Measurements from ENCODE around the gene TBC1D8. TPM values are rescaled to one million over a fixed set of nuclear protein-coding genes. Genes with fewer than 3 reads are reported as not detected.
A peak's percentile ranks its signal among the peaks of the same experiment; 100 is the strongest.

The TBC1D8 gene
- total and polyA plus RNA-seq, 2 of the 13 experiments (the other 11 are each of a cell fraction or from before 2014, with no cell fraction given), result 45.1 to 95.4 TPM

DNA sequence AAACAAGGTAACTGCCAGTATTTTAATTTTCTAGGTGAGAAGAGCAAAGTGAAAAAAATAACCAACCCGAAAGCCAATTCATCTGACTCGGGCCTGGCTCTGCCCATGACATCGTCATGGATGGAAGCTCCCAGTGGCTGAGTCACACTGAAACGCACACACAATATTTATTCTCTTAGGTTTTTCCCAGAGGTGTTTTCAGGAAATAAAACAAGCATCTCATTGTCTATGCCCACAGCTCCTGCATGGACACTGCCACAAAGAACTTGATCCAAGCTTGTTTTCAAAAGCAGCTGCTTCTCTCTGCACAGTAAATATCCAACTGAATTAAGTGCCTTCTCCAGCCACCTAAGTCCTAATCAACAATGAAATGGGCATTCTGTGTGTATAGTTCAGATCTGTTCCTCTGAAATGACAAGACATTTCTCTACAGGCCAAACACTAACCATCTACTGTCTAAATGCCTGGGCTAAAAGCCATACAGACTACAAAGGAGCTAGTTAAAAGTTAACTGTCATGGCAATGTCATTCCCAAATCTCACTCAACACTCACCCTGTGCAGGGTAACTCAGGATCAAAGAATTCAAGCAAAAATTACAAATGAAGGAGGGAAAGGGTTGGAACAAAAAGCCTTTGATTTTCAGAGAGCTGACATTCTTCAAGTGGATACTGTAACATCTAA, 86.2 kb downstream of the TBC1D8 start (continued):
- no peak for TF ChIP-seq ZNF121 (CRISPR knock-in tag; IDR thresholded peaks at IDR 0.05)
- no peak for TF ChIP-seq MAFG (CRISPR knock-in tag; IDR thresholded peaks at IDR 0.05)
- no peak for TF ChIP-seq ZNF883 (CRISPR knock-in tag; IDR thresholded peaks at IDR 0.05; ENCODE audit: not compliant biosample characterization)
- TF ChIP-seq YEATS4 (CRISPR knock-in tag; IDR thresholded peaks at IDR 0.05; ENCODE audit: borderline replicate concordance), result no peak
- no peak for TF ChIP-seq ZNF343 (CRISPR knock-in tag; IDR thresholded peaks at IDR 0.05)
- TF ChIP-seq, protein P1, sequence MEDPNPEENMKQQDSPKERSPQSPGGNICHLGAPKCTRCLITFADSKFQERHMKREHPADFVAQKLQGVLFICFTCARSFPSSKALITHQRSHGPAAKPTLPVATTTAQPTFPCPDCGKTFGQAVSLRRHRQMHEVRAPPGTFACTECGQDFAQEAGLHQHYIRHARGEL (CRISPR knock-in tag; IDR thresholded peaks at IDR 0.05), result no peak
- TF ChIP-seq HDAC1 (CRISPR knock-in tag; IDR thresholded peaks at IDR 0.05), result peak; percentile 65
- TF ChIP-seq ZFX (CRISPR knock-in tag; IDR thresholded peaks at IDR 0.05; ENCODE audit: low read depth), result peak; percentile 61
- peak; percentile 93; the same call in 1 of the 2 replicates for TF ChIP-seq ZNF556 (CRISPR knock-in tag; IDR thresholded peaks at IDR 0.05; ENCODE audit: borderline replicate concordance)
- no peak for TF ChIP-seq MXI1 (IDR thresholded peaks at IDR 0.05; ENCODE audit: borderline replicate concordance, low read depth, low read length)
- TF ChIP-seq, protein P2, sequence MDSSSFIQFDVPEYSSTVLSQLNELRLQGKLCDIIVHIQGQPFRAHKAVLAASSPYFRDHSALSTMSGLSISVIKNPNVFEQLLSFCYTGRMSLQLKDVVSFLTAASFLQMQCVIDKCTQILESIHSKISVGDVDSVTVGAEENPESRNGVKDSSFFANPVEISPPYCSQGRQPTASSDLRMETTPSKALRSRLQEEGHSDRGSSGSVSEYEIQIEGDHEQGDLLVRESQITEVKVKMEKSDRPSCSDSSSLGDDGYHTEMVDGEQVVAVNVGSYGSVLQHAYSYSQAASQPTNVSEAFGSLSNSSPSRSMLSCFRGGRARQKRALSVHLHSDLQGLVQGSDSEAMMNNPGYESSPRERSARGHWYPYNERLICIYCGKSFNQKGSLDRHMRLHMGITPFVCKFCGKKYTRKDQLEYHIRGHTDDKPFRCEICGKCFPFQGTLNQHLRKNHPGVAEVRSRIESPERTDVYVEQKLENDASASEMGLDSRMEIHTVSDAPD (CRISPR knock-in tag; IDR thresholded peaks at IDR 0.05), result peak; percentile 83; the same call in 1 of the 2 replicates
- TF ChIP-seq HOXA7 (CRISPR knock-in tag; IDR thresholded peaks at IDR 0.05), result no peak
- TF ChIP-seq, protein P3, sequence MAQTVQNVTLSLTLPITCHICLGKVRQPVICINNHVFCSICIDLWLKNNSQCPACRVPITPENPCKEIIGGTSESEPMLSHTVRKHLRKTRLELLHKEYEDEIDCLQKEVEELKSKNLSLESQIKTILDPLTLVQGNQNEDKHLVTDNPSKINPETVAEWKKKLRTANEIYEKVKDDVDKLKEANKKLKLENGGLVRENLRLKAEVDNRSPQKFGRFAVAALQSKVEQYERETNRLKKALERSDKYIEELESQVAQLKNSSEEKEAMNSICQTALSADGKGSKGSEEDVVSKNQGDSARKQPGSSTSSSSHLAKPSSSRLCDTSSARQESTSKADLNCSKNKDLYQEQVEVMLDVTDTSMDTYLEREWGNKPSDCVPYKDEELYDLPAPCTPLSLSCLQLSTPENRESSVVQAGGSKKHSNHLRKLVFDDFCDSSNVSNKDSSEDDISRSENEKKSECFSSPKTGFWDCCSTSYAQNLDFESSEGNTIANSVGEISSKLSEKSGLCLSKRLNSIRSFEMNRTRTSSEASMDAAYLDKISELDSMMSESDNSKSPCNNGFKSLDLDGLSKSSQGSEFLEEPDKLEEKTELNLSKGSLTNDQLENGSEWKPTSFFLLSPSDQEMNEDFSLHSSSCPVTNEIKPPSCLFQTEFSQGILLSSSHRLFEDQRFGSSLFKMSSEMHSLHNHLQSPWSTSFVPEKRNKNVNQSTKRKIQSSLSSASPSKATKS (CRISPR knock-in tag; IDR thresholded peaks at IDR 0.05), result no peak
- 0 out of 2 replicates have a peak, but pooled peaks have one; percentile 79 for TF ChIP-seq NR2F2 (IDR thresholded peaks at IDR 0.05; ENCODE audit: borderline replicate concordance, low read depth)
- TF ChIP-seq, protein P4, sequence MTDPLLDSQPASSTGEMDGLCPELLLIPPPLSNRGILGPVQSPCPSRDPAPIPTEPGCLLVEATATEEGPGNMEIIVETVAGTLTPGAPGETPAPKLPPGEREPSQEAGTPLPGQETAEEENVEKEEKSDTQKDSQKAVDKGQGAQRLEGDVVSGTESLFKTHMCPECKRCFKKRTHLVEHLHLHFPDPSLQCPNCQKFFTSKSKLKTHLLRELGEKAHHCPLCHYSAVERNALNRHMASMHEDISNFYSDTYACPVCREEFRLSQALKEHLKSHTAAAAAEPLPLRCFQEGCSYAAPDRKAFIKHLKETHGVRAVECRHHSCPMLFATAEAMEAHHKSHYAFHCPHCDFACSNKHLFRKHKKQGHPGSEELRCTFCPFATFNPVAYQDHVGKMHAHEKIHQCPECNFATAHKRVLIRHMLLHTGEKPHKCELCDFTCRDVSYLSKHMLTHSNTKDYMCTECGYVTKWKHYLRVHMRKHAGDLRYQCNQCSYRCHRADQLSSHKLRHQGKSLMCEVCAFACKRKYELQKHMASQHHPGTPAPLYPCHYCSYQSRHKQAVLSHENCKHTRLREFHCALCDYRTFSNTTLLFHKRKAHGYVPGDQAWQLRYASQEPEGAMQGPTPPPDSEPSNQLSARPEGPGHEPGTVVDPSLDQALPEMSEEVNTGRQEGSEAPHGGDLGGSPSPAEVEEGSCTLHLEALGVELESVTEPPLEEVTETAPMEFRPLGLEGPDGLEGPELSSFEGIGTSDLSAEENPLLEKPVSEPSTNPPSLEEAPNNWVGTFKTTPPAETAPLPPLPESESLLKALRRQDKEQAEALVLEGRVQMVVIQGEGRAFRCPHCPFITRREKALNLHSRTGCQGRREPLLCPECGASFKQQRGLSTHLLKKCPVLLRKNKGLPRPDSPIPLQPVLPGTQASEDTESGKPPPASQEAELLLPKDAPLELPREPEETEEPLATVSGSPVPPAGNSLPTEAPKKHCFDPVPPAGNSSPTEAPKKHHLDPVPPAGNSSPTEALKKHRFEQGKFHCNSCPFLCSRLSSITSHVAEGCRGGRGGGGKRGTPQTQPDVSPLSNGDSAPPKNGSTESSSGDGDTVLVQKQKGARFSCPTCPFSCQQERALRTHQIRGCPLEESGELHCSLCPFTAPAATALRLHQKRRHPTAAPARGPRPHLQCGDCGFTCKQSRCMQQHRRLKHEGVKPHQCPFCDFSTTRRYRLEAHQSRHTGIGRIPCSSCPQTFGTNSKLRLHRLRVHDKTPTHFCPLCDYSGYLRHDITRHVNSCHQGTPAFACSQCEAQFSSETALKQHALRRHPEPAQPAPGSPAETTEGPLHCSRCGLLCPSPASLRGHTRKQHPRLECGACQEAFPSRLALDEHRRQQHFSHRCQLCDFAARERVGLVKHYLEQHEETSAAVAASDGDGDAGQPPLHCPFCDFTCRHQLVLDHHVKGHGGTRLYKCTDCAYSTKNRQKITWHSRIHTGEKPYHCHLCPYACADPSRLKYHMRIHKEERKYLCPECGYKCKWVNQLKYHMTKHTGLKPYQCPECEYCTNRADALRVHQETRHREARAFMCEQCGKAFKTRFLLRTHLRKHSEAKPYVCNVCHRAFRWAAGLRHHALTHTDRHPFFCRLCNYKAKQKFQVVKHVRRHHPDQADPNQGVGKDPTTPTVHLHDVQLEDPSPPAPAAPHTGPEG (CRISPR knock-in tag; IDR thresholded peaks at IDR 0.05), result no peak
- TF ChIP-seq TBL1XR1 (IDR thresholded peaks at IDR 0.05; ENCODE audit: borderline replicate concordance, low read length, partially characterized antibody), result peak; percentile 74
- TF ChIP-seq ZNF619 (CRISPR knock-in tag; IDR thresholded peaks at IDR 0.05), result no peak
- TF ChIP-seq, protein P5, sequence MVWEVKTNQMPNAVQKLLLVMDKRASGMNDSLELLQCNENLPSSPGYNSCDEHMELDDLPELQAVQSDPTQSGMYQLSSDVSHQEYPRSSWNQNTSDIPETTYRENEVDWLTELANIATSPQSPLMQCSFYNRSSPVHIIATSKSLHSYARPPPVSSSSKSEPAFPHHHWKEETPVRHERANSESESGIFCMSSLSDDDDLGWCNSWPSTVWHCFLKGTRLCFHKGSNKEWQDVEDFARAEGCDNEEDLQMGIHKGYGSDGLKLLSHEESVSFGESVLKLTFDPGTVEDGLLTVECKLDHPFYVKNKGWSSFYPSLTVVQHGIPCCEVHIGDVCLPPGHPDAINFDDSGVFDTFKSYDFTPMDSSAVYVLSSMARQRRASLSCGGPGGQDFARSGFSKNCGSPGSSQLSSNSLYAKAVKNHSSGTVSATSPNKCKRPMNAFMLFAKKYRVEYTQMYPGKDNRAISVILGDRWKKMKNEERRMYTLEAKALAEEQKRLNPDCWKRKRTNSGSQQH (CRISPR knock-in tag; IDR thresholded peaks at IDR 0.05; ENCODE audit: low read depth), result no peak

Measured in HepG2 (cell line).